Measurements from ENCODE around the gene XYLT1. TPM values are rescaled to one million over a fixed set of nuclear protein-coding genes. Genes with fewer than 3 reads are reported as not detected.

The XYLT1 gene
- total and polyA plus RNA-seq, 10 of the 15 experiments (the other 5 are each of a cell fraction or from before 2014, with no cell fraction given): 0.88 to 14.8 (median 5.8) TPM

GRCh38 chr16:17258848-17259713 is 211.7 kb downstream of the XYLT1 start:
- Histone ChIP-seq H3K4me2 (ENCODE audit: control insufficient read depth, insufficient read depth) (peak overlapping the region; percentile 95), H4K20me1 (ENCODE audit: control insufficient read depth, insufficient read depth) (no peaks in the 10 kb centered on the region), H3K9ac (ENCODE audit: control insufficient read depth, insufficient read depth, low read length) (peak overlapping the region; percentile 73), H3K79me2 (ENCODE audit: control insufficient read depth, insufficient read depth, low read length) (no peaks in the 10 kb centered on the region), H3K9me3 (replicated peaks; ENCODE audit: control insufficient read depth, insufficient read depth, low read length) (no peaks in the 10 kb centered on the region), H2AFZ (ENCODE audit: control insufficient read depth, low read depth, low read length) (peak overlapping the region; percentile 80), H3K4me1 (ENCODE audit: control insufficient read depth, insufficient read depth, low read length) (peaks cover 33% of the 10 kb centered on the region), H3K27ac (ENCODE audit: control insufficient read depth, insufficient read depth) (peak overlapping the region; percentile 93), H3K4me3 (peak overlapping the region; percentile 47), H3K36me3 (ENCODE audit: control insufficient read depth in 2 of 2, insufficient read depth in 2 of 2, low read length in 1 of 2) (no peaks in the 10 kb centered on the region), H3K27me3 (replicated peaks in 1 of 2; ENCODE audit: control insufficient read depth in 2 of 2, insufficient read depth in 2 of 2, low read length in 1 of 2) (no peaks in the 10 kb centered on the region)
- TSS peak; percentile 77 for BruUV-seq (replicated peaks)
- ChIA-PET CTCF (interaction anchor here (0.5 to 7.5 kb wide), 24 partner anchors 10 to 398 kb away, joined by 3 to 57 read pairs (median 4); no protein-coding TSS in a partner anchor), POLR2A (interaction anchor here (0.5 to 1.5 kb wide), 3 partner anchors 17 to 165 kb away, joined by 3 to 4 read pairs (median 3); no protein-coding TSS in a partner anchor), RAD21 (ENCODE audit: unreplicated experiment) (interaction anchor here (0.6 to 7.6 kb wide), 16 partner anchors 10 to 397 kb away, joined by 3 to 70 read pairs (median 5); no protein-coding TSS in a partner anchor), SMC1A (ENCODE audit: uncharacterized antibody, unreplicated experiment) (interaction anchor here (0.6 to 7.0 kb wide), 26 partner anchors 9 to 217 kb away, joined by 3 to 77 read pairs (median 4); no protein-coding TSS in a partner anchor)
- intact Hi-C loops (cut with micrococcal nuclease; ENCODE audit: unreplicated experiment) (loop anchor here (5.0 kb wide), 1 partner anchor 208 kb away; no protein-coding TSS in a partner anchor), in situ Hi-C loops (cut with MboI) (loop anchor here (5.0 kb wide), 1 partner anchor 208 kb away; no protein-coding TSS in a partner anchor)
- ATAC-seq (peak; percentile 88), DNase-seq (ENCODE audit: low read depth, low spot score) (peak; percentile 79), FAIRE-seq (peak; percentile 70)
- under 1% methylated on average over 23 of the region's 23 CpGs for WGBS (ENCODE audit: insufficient coverage, insufficient replicate concordance, low lambda C conversion rate, missing lambda C conversion rate)
- TF ChIP-seq PBX3 (IDR thresholded peaks at IDR 0.05; ENCODE audit: insufficient replicate concordance, low read depth, low read length) (no peak), PAX8 (IDR thresholded peaks at IDR 0.05) (no peak), IKZF1 (conservative IDR thresholded peaks at IDR 0.05) (peak; percentile 92), PKNOX1 (IDR thresholded peaks at IDR 0.05) (peak; percentile 13; the same call in 1 of the 2 replicates), ZNF384 (IDR thresholded peaks at IDR 0.05; ENCODE audit: borderline replicate concordance, low read depth, low read length) (no peak), E2F8 (IDR thresholded peaks at IDR 0.05; ENCODE audit: low read depth, partially characterized antibody) (no peak), SP1 (IDR thresholded peaks at IDR 0.05; ENCODE audit: low read depth, low read length) (no peak), SRF (IDR thresholded peaks at IDR 0.05; ENCODE audit: low read depth in 2 of 2, low read length in 2 of 2) (no peak), USF1 (IDR thresholded peaks at IDR 0.05; ENCODE audit: borderline replicate concordance, extremely low read length, insufficient read depth, low read depth, low read length) (no peak), NR2F1 (conservative IDR thresholded peaks at IDR 0.05) (0 out of 2 replicates have a peak, but pooled peaks have one; percentile 60), EZH2 (IDR thresholded peaks at IDR 0.05; ENCODE audit: borderline replicate concordance, control insufficient read depth, low read depth, low read length) (no peak), KDM1A (IDR thresholded peaks at IDR 0.05; ENCODE audit: borderline replicate concordance) (no peak), HDAC6 (IDR thresholded peaks at IDR 0.05; ENCODE audit: unreplicated experiment) (no peak), CREB1 (IDR thresholded peaks at IDR 0.05; ENCODE audit: low read depth) (no peak; the same call in 1 of the 2 replicates), TAF1 (IDR thresholded peaks at IDR 0.05; ENCODE audit: borderline replicate concordance, low read depth, low read length) (no peak), SUZ12 (IDR thresholded peaks at IDR 0.05; ENCODE audit: unreplicated experiment) (no peak)

All from GM12878 (cell line).